ENCODE data around the gene TAF3.

Gene TAF3

GRCh38 chr10:7932301-7933036, 114.2 kb downstream of the TAF3 start:
- Histone ChIP-seq H3K4ac (ENCODE audit: low read depth, low read length) (no peak overlapping the region), H2BK120ac (ENCODE audit: low read depth, low read length) (no peak overlapping the region), H3K36me3 (ENCODE audit: control insufficient read depth, insufficient read depth, low read length) (no peaks in the 10 kb centered on the region), H3K9ac (ENCODE audit: low read length) (no peak overlapping the region), H3K4me2 (ENCODE audit: low read length) (no peak overlapping the region), H3K79me2 (ENCODE audit: control insufficient read depth, insufficient read depth, low read length) (no peaks in the 10 kb centered on the region), H3K27ac (ENCODE audit: low read depth, low read length) (no peak overlapping the region), H3K79me1 (ENCODE audit: low read length) (peaks cover 2% of the 10 kb centered on the region), H3K18ac (ENCODE audit: low read length) (no peak overlapping the region), H3K27me3 (ENCODE audit: insufficient read depth, low read length, poor library complexity) (no peaks in the 10 kb centered on the region), H3K4me3 (ENCODE audit: low read length) (no peak overlapping the region), H4K8ac (ENCODE audit: low read depth, low read length) (no peak overlapping the region), H2AK5ac (ENCODE audit: low read length) (no peak overlapping the region), H3K56ac (ENCODE audit: low read length) (no peak overlapping the region), H2BK15ac (replicated peaks; ENCODE audit: low read depth) (no peak overlapping the region), H4K5ac (ENCODE audit: low read length) (no peak overlapping the region), H3K4me1 (ENCODE audit: control insufficient read depth, low read depth, low read length) (no peaks in the 10 kb centered on the region), H3K23ac (ENCODE audit: low read length) (no peak overlapping the region), H2BK5ac (ENCODE audit: low read length) (no peak overlapping the region)
- no peak for DNase-seq
- no CpG with 5 or more reads among the region's 9 CpGs for WGBS (ENCODE audit: extremely low coverage, insufficient coverage, low lambda C conversion rate)

- peaks cover 2% of the 10 kb centered on the region for H3K79me1 ChIP-seq (ENCODE audit: low read length)
- no CpG with 5 or more reads among the region's 3 CpGs for WGBS (ENCODE audit: extremely low coverage, insufficient coverage, low lambda C conversion rate)
- no peak overlapping the region for H3K4me2 ChIP-seq (ENCODE audit: low read length)
- H3K27ac ChIP-seq (ENCODE audit: low read depth, low read length): no peak overlapping the region
- H3K36me3 ChIP-seq (ENCODE audit: control insufficient read depth, insufficient read depth, low read length): no peaks in the 10 kb centered on the region
- H3K56ac ChIP-seq (ENCODE audit: low read length): no peak overlapping the region
- H3K4me3 ChIP-seq (ENCODE audit: low read length): no peak overlapping the region
- no peak overlapping the region for H2BK120ac ChIP-seq (ENCODE audit: low read depth, low read length)
- H3K4ac ChIP-seq (ENCODE audit: low read depth, low read length): no peak overlapping the region
- peak; percentile 51 for DNase-seq
- H4K5ac ChIP-seq (ENCODE audit: low read length): no peak overlapping the region
- no peaks in the 10 kb centered on the region for H3K79me2 ChIP-seq (ENCODE audit: control insufficient read depth, insufficient read depth, low read length)
- H4K8ac ChIP-seq (ENCODE audit: low read depth, low read length): no peak overlapping the region
- no peak overlapping the region for H3K23ac ChIP-seq (ENCODE audit: low read length)
- H2BK5ac ChIP-seq (ENCODE audit: low read length): no peak overlapping the region
- no peaks in the 10 kb centered on the region for H3K27me3 ChIP-seq (ENCODE audit: insufficient read depth, low read length, poor library complexity)
- no peaks in the 10 kb centered on the region for H3K4me1 ChIP-seq (ENCODE audit: control insufficient read depth, low read depth, low read length)
- H3K9ac ChIP-seq (ENCODE audit: low read length): no peak overlapping the region
- H3K18ac ChIP-seq (ENCODE audit: low read length): no peak overlapping the region
- no peak overlapping the region for H2BK15ac ChIP-seq (replicated peaks; ENCODE audit: low read depth)
- no peak overlapping the region for H2AK5ac ChIP-seq (ENCODE audit: low read length)
These were observed 115.0 kb downstream of the TAF3 start for GRCh38 chr10:7933262-7933661.

- H3K9ac ChIP-seq (ENCODE audit: low read length): no peak overlapping the region
- H3K79me1 ChIP-seq (ENCODE audit: low read length): peaks cover 2% of the 10 kb centered on the region
- peaks cover 3% of the 10 kb centered on the region for H3K4me1 ChIP-seq (ENCODE audit: control insufficient read depth, low read depth, low read length)
- H3K27me3 ChIP-seq (ENCODE audit: insufficient read depth, low read length, poor library complexity): no peaks in the 10 kb centered on the region
- H3K4me3 ChIP-seq (ENCODE audit: low read length): no peak overlapping the region
- H2BK15ac ChIP-seq (replicated peaks; ENCODE audit: low read depth): no peak overlapping the region
- H3K27ac ChIP-seq (ENCODE audit: low read depth, low read length): no peak overlapping the region
- no peak overlapping the region for H3K56ac ChIP-seq (ENCODE audit: low read length)
- H3K4ac ChIP-seq (ENCODE audit: low read depth, low read length): no peak overlapping the region
- H3K79me2 ChIP-seq (ENCODE audit: control insufficient read depth, insufficient read depth, low read length): no peaks in the 10 kb centered on the region
- H3K36me3 ChIP-seq (ENCODE audit: control insufficient read depth, insufficient read depth, low read length): no peaks in the 10 kb centered on the region
- no CpG with 5 or more reads among the region's 8 CpGs for WGBS (ENCODE audit: extremely low coverage, insufficient coverage, low lambda C conversion rate)
- H3K18ac ChIP-seq (ENCODE audit: low read length): no peak overlapping the region
- H4K5ac ChIP-seq (ENCODE audit: low read length): no peak overlapping the region
- no peak overlapping the region for H3K23ac ChIP-seq (ENCODE audit: low read length)
- no peak overlapping the region for H2BK5ac ChIP-seq (ENCODE audit: low read length)
- no peak overlapping the region for H2BK120ac ChIP-seq (ENCODE audit: low read depth, low read length)
- no peak for DNase-seq
- no peak overlapping the region for H3K4me2 ChIP-seq (ENCODE audit: low read length)
- no peak overlapping the region for H2AK5ac ChIP-seq (ENCODE audit: low read length)
- H4K8ac ChIP-seq (ENCODE audit: low read depth, low read length): no peak overlapping the region
These were observed 115.5 kb downstream of the TAF3 start for GRCh38 chr10:7933757-7934156.

DNA sequence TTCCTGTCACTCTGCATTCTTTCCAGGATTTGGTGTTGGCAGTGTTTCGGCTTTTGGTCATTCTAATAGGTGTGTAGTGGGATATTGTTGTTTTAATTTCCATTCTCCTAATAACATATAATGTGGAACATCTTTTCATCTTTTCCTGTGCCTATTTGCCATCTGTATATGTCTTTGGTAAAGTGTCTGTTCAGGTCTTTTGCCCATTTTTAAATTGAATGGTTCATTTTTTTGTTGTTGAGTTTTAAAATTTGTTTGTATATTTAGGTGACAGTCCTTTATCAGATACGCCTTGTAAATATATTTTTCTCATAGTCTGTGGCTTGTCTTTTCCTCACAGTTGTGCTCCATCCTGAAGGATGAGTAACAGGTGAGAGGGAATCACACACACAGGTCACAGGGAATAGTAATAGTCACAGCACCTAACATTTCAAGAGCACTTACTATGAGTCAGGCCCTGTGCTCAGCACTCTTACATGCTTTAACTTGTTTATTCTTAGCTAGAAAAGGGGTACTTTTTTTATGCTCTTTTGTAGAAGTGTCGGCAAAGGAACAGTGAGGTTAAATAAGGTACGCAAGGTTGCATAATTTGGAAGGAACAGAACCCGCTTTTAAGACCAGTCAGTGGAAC, 119.1 kb downstream of the TAF3 start:
- Histone ChIP-seq H2BK5ac (ENCODE audit: low read length) (no peak overlapping the region), H4K5ac (ENCODE audit: low read length) (no peak overlapping the region), H3K79me2 (ENCODE audit: control insufficient read depth, insufficient read depth, low read length) (no peaks in the 10 kb centered on the region), H3K4me1 (ENCODE audit: control insufficient read depth, low read depth, low read length) (peaks cover 4% of the 10 kb centered on the region), H3K27me3 (ENCODE audit: insufficient read depth, low read length, poor library complexity) (no peaks in the 10 kb centered on the region), H2AK5ac (ENCODE audit: low read length) (no peak overlapping the region), H3K23ac (ENCODE audit: low read length) (no peak overlapping the region), H3K4me2 (ENCODE audit: low read length) (no peak overlapping the region), H3K36me3 (ENCODE audit: control insufficient read depth, insufficient read depth, low read length) (no peaks in the 10 kb centered on the region), H2BK15ac (replicated peaks; ENCODE audit: low read depth) (no peak overlapping the region), H3K9ac (ENCODE audit: low read length) (no peak overlapping the region), H3K4ac (ENCODE audit: low read depth, low read length) (no peak overlapping the region), H3K18ac (ENCODE audit: low read length) (no peak overlapping the region), H3K4me3 (ENCODE audit: low read length) (no peak overlapping the region), H4K8ac (ENCODE audit: low read depth, low read length) (no peak overlapping the region), H2BK120ac (ENCODE audit: low read depth, low read length) (no peak overlapping the region), H3K27ac (ENCODE audit: low read depth, low read length) (no peak overlapping the region), H3K79me1 (ENCODE audit: low read length) (no peaks in the 10 kb centered on the region), H3K56ac (ENCODE audit: low read length) (no peak overlapping the region)
- no peak for DNase-seq
- WGBS (ENCODE audit: extremely low coverage, insufficient coverage, low lambda C conversion rate): no CpG with 5 or more reads among the region's 5 CpGs

DNA sequence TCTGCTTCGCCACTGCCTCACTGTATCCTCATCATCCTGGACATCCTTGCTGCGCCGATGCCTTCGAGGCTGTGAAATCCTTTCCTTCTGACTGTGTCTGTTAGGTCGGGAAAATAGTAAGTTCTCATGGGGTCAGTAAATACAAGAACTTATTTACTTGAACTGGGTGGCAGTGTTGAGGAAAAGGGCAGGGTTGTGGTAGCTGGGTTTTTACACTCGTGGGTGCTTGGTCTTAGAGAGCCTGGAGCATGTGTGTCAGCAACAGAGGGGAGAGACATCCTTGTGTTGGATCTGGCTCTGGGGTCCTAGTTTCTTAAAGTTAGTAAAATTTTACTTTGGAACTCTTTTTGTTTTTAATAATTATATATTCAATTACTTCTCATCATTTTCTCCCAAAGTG, 123.3 kb downstream of the TAF3 start:
- no peak overlapping the region for H2AK5ac ChIP-seq (ENCODE audit: low read length)
- H3K9ac ChIP-seq (ENCODE audit: low read length): no peak overlapping the region
- no peak overlapping the region for H2BK15ac ChIP-seq (replicated peaks; ENCODE audit: low read depth)
- no peak overlapping the region for H3K27ac ChIP-seq (ENCODE audit: low read depth, low read length)
- no peak overlapping the region for H3K4me2 ChIP-seq (ENCODE audit: low read length)
- H3K4ac ChIP-seq (ENCODE audit: low read depth, low read length): no peak overlapping the region
- no peak overlapping the region for H3K23ac ChIP-seq (ENCODE audit: low read length)
- H4K5ac ChIP-seq (ENCODE audit: low read length): no peak overlapping the region
- no peak overlapping the region for H2BK120ac ChIP-seq (ENCODE audit: low read depth, low read length)
- no peak overlapping the region for H3K4me3 ChIP-seq (ENCODE audit: low read length)
- no peaks in the 10 kb centered on the region for H3K27me3 ChIP-seq (ENCODE audit: insufficient read depth, low read length, poor library complexity)
- no peak overlapping the region for H3K56ac ChIP-seq (ENCODE audit: low read length)
- peaks cover 7% of the 10 kb centered on the region for H3K4me1 ChIP-seq (ENCODE audit: control insufficient read depth, low read depth, low read length)
- H3K79me1 ChIP-seq (ENCODE audit: low read length): peaks cover 1% of the 10 kb centered on the region
- no peak for DNase-seq
- no peaks in the 10 kb centered on the region for H3K36me3 ChIP-seq (ENCODE audit: control insufficient read depth, insufficient read depth, low read length)
- no peak overlapping the region for H3K18ac ChIP-seq (ENCODE audit: low read length)
- no peaks in the 10 kb centered on the region for H3K79me2 ChIP-seq (ENCODE audit: control insufficient read depth, insufficient read depth, low read length)
- WGBS (ENCODE audit: extremely low coverage, insufficient coverage, low lambda C conversion rate): no CpG with 5 or more reads among the region's 6 CpGs
- H2BK5ac ChIP-seq (ENCODE audit: low read length): no peak overlapping the region
- no peak overlapping the region for H4K8ac ChIP-seq (ENCODE audit: low read depth, low read length)
